Pancreas (tissue), 10 donors: ENCODE measurements around the gene NAGLU. TPM values are rescaled to one million over a fixed set of nuclear protein-coding genes. Genes with fewer than 3 reads are reported as not detected.
"Not testable (repeated sequence)": the region's sequence is repeated elsewhere in the genome, so short reads cannot be mapped to it uniquely, and the experiment has no call there.

Experiments
- ATAC-seq, 4 donors: fragments of 200-7000 bp; cut with Tn5 transposase; one replicate each; pipeline versions ENCODE4 v1.8.0 to v1.9.1; 2020; ENCODE audit warnings: mild to moderate bottlenecking in 4 of 4, moderate library complexity in 4 of 4
- DNase-seq, 6 donors: peaks; one replicate each; pipeline ENCODE4 v3.0.0-alpha.2; 2020
- FAIRE-seq: peaks from 2 replicates; lab custom pipeline; 2012; peaks lifted over from hg19 to GRCh38; lab: Jason Lieb, UNC
- H3K27ac ChIP-seq, 4 donors: fragments of 200-600 bp; sonication (generic); 1 replicate in 3 of 4; 2 replicates in 1 of 4; pipeline versions ENCODE4 v1.5.0 to v1.8.0; 2020
- H3K27me3 ChIP-seq, 4 donors: fragments of 200-600 bp; one replicate each; pipeline ENCODE4 v1.8.0; 2021
- H3K36me3 ChIP-seq, 3 donors: fragments of 200-600 bp; sonication (generic) in 1 of 3; one replicate each; pipeline versions ENCODE4 v1.5.0 to v1.8.0; 2020 to 2021
- H3K4me1 ChIP-seq, 3 donors: fragments of 200-600 bp; one replicate each; pipeline ENCODE4 v1.8.0; 2021
- H3K4me3 ChIP-seq, 4 donors: fragments of 200-600 bp; sonication (generic) in 2 of 4; one replicate each; pipeline versions ENCODE4 v1.5.0 to v1.8.0; 2020 to 2021
- H3K9me3 ChIP-seq, 4 donors: fragments of 200-600 bp; one replicate each; pipeline ENCODE4 v1.8.0; 2021
- WGBS, 2 donors: extraction: QIAGEN DNeasy Blood & Tissue Kit; methylation state at CpG; one replicate each; pipeline ENCODE4 v1.1.7; 2013; 5-methylcytosine and 5-hydroxymethylcytosine counted together
- intact Hi-C, 3 donors: fragments of 100-400 bp; cut with DNase I; formaldehyde crosslinking; loops; one replicate each; pipeline versions ENCODE4 v1.11.1 to v1.14.2; 2022
- polyA plus RNA-seq, 2 donors: library from polyadenylated mRNA; stranded (reverse); fragments of 200-250 nt; gene quantifications; one replicate each; pipeline ENCODE4 v1.2.3, GENCODE V29; 2013
- total RNA-seq, 6 donors: library from RNA; stranded (reverse); fragmentation: NEBNext Ultra II Directional in 4 of 6; extraction: Animal tissue kit (Norgen Biotek cat#: 25700) in 4 of 6; gene quantifications; one replicate each; pipeline versions ENCODE4 v1.2.1 to v1.2.4, GENCODE V29; 2021 to 2023
- TF ChIP-seq, protein P1 (sequence below), 4 donors: fragments of 200-600 bp; sonication (generic) in 3 of 4; IDR thresholded peaks; one replicate each; pipeline versions ENCODE4 v1.5.0 to v1.8.0; 2021; ENCODE audit warnings: antibody characterized with exemption in 4 of 4
- donor health status: healthy with polysubstance abuse.
- donor health status: DM: no; HTN: no; CAD: no; lungs with moderate emphysema.
- donor health status: DM: no; HTN: no; CAD: no.
- donor health status: control.
- donor health status: control.
- donor health status: Bipolar disorder and iron deficiency.
- donor health status: DM: yes; HTN: yes; CAD: no.
- donor health status: DM: no; HTN: no; CAD: no.
- donor health status: DM: no; HTN: no; CAD: no.
- donor health status: DM: yes; HTN: yes; CAD: no.

Gene NAGLU
- total and polyA plus RNA-seq, 8 donors: 17.6 to 52.6 (median 28.9) TPM

GRCh38 chr17:42541041-42541833 is 5.2 kb downstream of the NAGLU start:
- FAIRE-seq: no peak
- intact Hi-C loops: no loop called here

GRCh38 chr17:42543190-42544079 is 7.4 kb downstream of the NAGLU start:
- H3K4me1 ChIP-seq: peaks cover 0 to 3% (median 3%) of the 10 kb centered on the region in 3 donors
- peak in 1 of 6 donors; percentile 72 for DNase-seq
- ATAC-seq: no peak
- intact Hi-C loops: no loop called here
- TF ChIP-seq, protein P1, sequence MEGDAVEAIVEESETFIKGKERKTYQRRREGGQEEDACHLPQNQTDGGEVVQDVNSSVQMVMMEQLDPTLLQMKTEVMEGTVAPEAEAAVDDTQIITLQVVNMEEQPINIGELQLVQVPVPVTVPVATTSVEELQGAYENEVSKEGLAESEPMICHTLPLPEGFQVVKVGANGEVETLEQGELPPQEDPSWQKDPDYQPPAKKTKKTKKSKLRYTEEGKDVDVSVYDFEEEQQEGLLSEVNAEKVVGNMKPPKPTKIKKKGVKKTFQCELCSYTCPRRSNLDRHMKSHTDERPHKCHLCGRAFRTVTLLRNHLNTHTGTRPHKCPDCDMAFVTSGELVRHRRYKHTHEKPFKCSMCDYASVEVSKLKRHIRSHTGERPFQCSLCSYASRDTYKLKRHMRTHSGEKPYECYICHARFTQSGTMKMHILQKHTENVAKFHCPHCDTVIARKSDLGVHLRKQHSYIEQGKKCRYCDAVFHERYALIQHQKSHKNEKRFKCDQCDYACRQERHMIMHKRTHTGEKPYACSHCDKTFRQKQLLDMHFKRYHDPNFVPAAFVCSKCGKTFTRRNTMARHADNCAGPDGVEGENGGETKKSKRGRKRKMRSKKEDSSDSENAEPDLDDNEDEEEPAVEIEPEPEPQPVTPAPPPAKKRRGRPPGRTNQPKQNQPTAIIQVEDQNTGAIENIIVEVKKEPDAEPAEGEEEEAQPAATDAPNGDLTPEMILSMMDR (IDR thresholded peaks at IDR 0.05): no peak
- no peak for FAIRE-seq
- 90 to 93% methylated on average over 38 to 39 of the region's 39 CpGs for WGBS, 2 donors
- peaks cover 0 to 4% (median 0%) of the 10 kb centered on the region in 3 donors for H3K36me3 ChIP-seq
- H3K4me3 ChIP-seq: no peak overlapping the region
- H3K27me3 ChIP-seq: no peaks in the 10 kb centered on the region
- no peaks in the 10 kb centered on the region for H3K9me3 ChIP-seq
- no peak overlapping the region for H3K27ac ChIP-seq

More at GRCh38 chr17:42541041-42541833, 5.2 kb downstream of the NAGLU start:
- peaks cover 0 to 4% (median 0%) of the 10 kb centered on the region in 3 donors for H3K36me3 ChIP-seq
- H3K4me3 ChIP-seq: no peak overlapping the region
- TF ChIP-seq, protein P1 (IDR thresholded peaks at IDR 0.05): no peak
- no peaks in the 10 kb centered on the region for H3K27me3 ChIP-seq
- no peaks in the 10 kb centered on the region for H3K9me3 ChIP-seq
- 85 to 87% methylated on average over 17 of the region's 17 CpGs for whole genome bisulfite sequencing, 2 donors
- DNase-seq (peak in 1 of 6 donors; percentile 20), ATAC-seq (no peak)
- H3K4me1 ChIP-seq: peaks cover 0 to 8% (median 5%) of the 10 kb centered on the region in 3 donors
- H3K27ac ChIP-seq: peak overlapping the region in 1 of 4 donors; percentile 13

GRCh38 chr17:42544874-42545283 is 8.8 kb downstream of the NAGLU start:
- DNase-seq (no peak), FAIRE-seq (no peak), ATAC-seq (no peak)
- Histone ChIP-seq H3K4me1 (peaks cover 0 to 3% (median 3%) of the 10 kb centered on the region in 3 donors), H3K9me3 (no peaks in the 10 kb centered on the region), H3K27ac (no peak overlapping the region), H3K27me3 (no peaks in the 10 kb centered on the region), H3K36me3 (peaks cover 0 to 4% (median 0%) of the 10 kb centered on the region in 3 donors), H3K4me3 (no peak overlapping the region)
- intact Hi-C loops: no loop called here
- TF ChIP-seq, protein P1 (IDR thresholded peaks at IDR 0.05): no peak
- WGBS, 2 donors: 66 to 71% methylated on average over 8 of the region's 8 CpGs

DNA sequence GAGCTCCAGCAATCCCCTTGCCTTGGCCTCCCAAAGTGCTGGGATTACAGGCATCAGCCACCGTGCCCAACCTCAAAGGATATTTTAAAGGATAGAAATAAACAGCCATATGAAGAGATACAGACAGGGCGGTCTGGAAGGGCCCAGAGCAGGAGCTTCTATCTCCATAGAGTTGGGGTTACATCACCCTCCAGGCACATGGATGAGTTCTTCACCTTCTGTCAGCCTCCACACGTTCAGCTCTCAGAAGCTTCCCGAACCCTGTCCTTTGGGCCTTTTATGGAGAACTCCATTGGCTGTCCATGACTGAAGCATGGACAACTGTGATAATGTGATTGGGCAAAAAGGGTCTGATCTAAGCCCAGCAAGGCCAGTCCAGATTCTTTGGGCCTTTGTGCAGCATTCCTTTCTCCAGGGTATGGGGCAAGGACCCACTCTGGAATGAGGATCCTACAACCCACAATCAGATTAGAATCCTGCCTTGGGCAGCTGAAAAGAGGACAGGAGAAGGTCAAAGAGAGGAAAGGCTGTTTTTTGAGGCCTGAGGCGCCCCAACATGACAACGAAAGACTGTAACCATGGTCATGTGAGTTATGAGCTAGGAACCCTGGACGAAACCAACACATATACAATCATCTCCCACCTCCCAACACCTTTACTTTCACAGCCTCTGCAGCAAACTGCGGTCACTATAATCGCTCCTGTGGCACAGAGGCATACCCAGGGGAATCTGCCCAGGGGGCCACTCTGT is 9.9 kb downstream of the NAGLU start:
- DNase-seq, H3K9me3 ChIP-seq, H3K4me3 ChIP-seq, H3K27ac ChIP-seq, H3K27me3 ChIP-seq, intact Hi-C loops, ATAC-seq, H3K36me3 ChIP-seq, FAIRE-seq, H3K4me1 ChIP-seq: not testable (repeated sequence)
- 88 to 89% methylated on average over 9 of the region's 9 CpGs for WGBS, 2 donors
